Activated naive CD4-positive, alpha-beta T cell treated with anti-CD3 and anti-CD28 coated beads, Interleukin-2, amount 50 U/mL, for 24 hours (primary cell): ENCODE results near the gene CLEC14A.

Experiments
- H3K27ac Mint-ChIP-seq: one replicate; pipeline ENCODE4 v1.8.0; 2021; ENCODE audit warnings: mild to moderate bottlenecking, mixed read lengths
- H3K27me3 Mint-ChIP-seq: one replicate; pipeline ENCODE4 v1.8.0; 2021; ENCODE audit warnings: mixed read lengths
- H3K36me3 Mint-ChIP-seq: one replicate; pipeline ENCODE4 v1.8.0; 2021; ENCODE audit warnings: mixed read lengths
- H3K4me1 Mint-ChIP-seq: one replicate; pipeline ENCODE4 v1.8.0; 2021; ENCODE audit warnings: mixed read lengths
- H3K4me3 Mint-ChIP-seq: one replicate; pipeline ENCODE4 v1.8.0; 2021; ENCODE audit warnings: mild to moderate bottlenecking, mixed read lengths
- H3K9me3 Mint-ChIP-seq: one replicate; pipeline ENCODE4 v1.8.0; 2021; ENCODE audit warnings: mixed read lengths

Gene CLEC14A, protein sequence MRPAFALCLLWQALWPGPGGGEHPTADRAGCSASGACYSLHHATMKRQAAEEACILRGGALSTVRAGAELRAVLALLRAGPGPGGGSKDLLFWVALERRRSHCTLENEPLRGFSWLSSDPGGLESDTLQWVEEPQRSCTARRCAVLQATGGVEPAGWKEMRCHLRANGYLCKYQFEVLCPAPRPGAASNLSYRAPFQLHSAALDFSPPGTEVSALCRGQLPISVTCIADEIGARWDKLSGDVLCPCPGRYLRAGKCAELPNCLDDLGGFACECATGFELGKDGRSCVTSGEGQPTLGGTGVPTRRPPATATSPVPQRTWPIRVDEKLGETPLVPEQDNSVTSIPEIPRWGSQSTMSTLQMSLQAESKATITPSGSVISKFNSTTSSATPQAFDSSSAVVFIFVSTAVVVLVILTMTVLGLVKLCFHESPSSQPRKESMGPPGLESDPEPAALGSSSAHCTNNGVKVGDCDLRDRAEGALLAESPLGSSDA

DNA sequence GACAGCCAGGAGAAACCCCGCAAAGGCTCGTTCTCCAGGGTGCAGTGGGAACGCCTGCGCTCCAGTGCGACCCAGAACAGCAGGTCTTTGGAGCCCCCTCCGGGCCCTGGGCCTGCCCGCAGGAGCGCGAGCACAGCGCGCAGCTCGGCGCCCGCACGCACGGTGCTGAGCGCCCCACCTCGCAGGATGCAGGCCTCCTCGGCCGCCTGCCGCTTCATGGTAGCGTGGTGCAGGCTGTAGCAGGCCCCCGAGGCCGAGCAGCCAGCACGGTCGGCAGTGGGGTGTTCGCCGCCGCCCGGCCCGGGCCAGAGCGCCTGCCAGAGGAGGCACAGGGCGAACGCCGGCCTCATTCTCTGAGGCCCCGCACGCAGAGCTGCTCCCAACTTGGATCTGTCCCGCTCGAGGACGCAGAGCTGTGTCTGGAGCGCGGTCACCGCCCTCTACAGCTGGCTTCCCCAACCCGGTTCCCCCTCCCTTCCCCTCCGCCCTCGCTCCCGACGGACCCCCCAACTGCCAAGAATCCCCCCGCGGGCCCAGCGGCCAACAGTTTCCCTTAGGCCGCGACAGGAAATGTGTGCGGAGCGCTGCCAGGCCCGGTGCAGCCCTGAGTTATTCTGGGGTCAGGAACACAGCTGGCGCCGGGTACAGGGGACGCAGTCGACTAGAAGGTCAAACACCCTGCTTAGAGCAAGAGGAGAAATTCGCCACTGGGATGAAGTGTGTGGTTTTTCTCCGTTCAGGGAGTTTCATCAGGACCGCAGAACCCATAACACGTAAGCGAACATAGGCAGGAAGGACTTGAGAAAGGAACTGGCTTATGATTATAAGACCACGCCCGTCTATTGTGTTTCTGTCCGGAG, at the start of gene CLEC14A:
TSS of gene CLEC14A (minus strand) at position 421 of the 860 bp plus-strand sequence. CDS start at position 350, 71 bp downstream.
- peaks cover 27% of the 10 kb centered on the region for H3K27me3 Mint-ChIP-seq
- no peaks in the 10 kb centered on the region for H3K4me1 Mint-ChIP-seq
- H3K36me3 Mint-ChIP-seq = no peaks in the 10 kb centered on the region
- peak within 1 kb of the TSS; percentile 77 for H3K4me3 Mint-ChIP-seq
- no peaks in the 10 kb centered on the region for H3K9me3 Mint-ChIP-seq
- H3K27ac Mint-ChIP-seq = no peak within 1 kb of the TSS

DNA sequence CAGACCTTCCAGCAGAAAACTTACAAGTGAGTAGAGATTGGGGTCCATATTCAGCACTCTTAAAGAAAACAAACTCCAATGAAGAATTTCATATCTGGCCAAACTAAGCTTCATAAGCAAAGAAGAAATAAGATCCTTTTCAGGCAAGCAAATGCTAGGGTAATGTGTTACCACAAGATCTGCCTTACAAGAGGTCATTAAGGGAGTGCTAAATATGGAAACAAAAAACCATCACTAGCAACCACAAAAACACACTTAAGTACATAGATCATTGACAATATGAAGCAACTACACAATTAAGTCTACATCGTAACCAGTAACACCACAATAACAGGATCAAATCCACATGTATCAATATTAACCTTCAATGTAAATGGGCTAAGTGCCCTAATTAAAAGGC, 47.1 kb upstream of the CLEC14A start:
- no peak overlapping the region for H3K4me3 Mint-ChIP-seq
- peaks cover 12% of the 10 kb centered on the region for H3K27me3 Mint-ChIP-seq
- no peaks in the 10 kb centered on the region for H3K4me1 Mint-ChIP-seq
- H3K27ac Mint-ChIP-seq = no peak overlapping the region
- H3K9me3 Mint-ChIP-seq = peaks cover 17% of the 10 kb centered on the region
- no peaks in the 10 kb centered on the region for H3K36me3 Mint-ChIP-seq

DNA sequence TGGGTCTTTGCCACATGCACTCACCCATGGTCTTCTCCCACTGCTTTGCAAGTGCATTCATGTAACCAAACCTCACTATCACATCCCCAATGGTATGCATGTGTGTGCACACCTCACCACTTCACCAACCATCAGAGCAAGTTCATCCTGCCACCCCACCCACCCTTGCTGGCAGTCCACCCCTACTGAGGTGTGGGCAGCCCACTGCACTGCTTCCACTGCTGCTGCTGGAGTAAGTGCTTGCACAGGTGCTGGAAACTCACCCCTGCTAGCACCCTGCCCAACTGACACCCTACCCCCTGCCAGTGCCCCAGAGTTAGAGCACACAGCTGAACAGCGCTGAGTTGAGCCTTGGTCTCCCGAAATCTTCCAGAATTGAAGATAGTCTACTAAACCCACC, 46.1 kb upstream of the CLEC14A start:
- peaks cover 12% of the 10 kb centered on the region for H3K27me3 Mint-ChIP-seq
- H3K4me1 Mint-ChIP-seq = no peaks in the 10 kb centered on the region
- H3K4me3 Mint-ChIP-seq = no peak overlapping the region
- peaks cover 17% of the 10 kb centered on the region for H3K9me3 Mint-ChIP-seq
- H3K36me3 Mint-ChIP-seq = no peaks in the 10 kb centered on the region
- no peak overlapping the region for H3K27ac Mint-ChIP-seq

DNA sequence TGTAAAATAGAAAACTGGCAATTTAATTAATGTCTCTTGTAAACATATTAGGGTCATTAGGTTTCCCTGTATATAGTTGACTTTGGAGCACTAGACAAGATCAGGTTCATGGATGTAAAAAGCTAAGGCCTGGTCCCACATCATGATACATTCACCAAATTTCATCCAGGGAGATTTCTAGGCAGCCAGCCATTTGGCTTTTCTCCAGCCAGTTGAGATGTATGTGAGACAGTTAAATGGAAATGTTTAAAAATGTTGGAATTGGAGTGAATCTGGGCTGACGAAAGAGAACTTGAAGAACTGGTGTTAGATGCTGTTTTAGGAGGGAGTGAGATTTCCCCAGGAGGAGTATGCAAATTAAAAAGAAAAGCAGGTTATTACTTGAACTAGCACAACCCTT, 41.8 kb upstream of the CLEC14A start:
- H3K27me3 Mint-ChIP-seq = peaks cover 17% of the 10 kb centered on the region
- no peak overlapping the region for H3K27ac Mint-ChIP-seq
- no peaks in the 10 kb centered on the region for H3K4me1 Mint-ChIP-seq
- peaks cover 9% of the 10 kb centered on the region for H3K9me3 Mint-ChIP-seq
- H3K36me3 Mint-ChIP-seq = no peaks in the 10 kb centered on the region
- H3K4me3 Mint-ChIP-seq = no peak overlapping the region

DNA sequence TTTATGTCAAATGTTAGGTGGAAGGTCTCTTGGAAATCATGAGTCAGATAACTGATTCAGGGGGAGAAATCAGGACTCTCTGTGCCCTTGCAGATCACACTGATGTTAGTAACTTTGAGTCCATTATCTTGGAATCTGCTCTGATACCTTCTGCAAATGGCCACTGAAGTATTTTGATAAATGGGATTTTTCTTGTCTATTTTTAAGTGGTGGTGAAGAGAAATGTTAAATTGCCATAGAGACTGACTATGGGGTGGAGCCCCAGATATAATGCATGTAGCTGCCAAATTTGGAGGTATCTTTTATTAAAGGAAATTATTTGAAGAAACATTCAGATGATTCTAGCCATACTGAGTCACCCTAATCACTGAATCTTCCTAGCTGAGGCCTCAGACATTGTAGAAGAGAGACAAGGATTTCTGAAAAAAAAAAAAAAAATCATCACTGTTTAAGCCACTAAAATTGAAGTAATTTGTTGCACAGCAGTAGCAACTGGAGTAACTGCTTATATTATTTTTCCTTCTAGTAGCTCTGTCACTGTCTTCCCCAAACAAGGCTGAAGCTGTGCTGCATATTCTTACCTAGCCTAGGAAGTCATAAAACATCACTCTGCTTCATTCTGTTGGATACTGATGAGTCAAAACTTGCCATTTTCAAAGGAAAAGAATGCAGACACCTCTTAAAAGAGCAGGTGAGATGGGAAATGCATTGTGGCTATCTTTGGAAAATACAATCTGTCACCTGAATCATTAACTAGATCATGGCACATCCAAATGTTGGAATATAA, 36.0 kb upstream of the CLEC14A start:
- no peak overlapping the region for H3K27ac Mint-ChIP-seq
- H3K4me1 Mint-ChIP-seq = no peaks in the 10 kb centered on the region
- peaks cover 10% of the 10 kb centered on the region for H3K27me3 Mint-ChIP-seq
- H3K4me3 Mint-ChIP-seq = no peak overlapping the region
- no peaks in the 10 kb centered on the region for H3K36me3 Mint-ChIP-seq
- no peaks in the 10 kb centered on the region for H3K9me3 Mint-ChIP-seq

DNA sequence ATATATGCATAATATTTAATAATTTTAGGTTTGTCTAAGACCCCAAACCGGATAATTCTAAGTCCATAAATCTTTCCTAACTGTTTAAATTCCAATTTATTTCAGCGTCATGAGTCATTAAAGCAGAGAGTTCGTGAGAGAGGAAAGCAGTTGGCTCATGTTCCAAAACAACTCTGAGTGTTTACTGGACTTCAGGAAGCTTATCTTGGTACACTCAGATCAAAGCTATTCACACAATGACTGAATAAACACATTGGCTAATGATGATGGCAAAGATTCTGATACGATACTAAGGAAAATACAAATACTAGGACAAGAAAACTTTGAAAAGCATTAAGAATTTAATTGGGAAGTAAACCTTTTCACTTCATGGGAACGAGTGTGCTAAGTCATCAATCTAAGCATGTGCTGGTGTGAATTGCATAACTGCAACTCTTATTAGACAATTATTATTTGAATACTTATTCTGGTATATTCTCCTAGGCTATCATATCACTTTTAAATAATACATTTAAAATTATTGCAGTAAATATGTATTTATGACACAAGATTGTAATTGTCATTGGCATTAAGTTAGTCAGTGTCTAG, 34.8 kb upstream of the CLEC14A start:
- no peak overlapping the region for H3K27ac Mint-ChIP-seq
- H3K9me3 Mint-ChIP-seq = no peaks in the 10 kb centered on the region
- no peak overlapping the region for H3K4me3 Mint-ChIP-seq
- no peaks in the 10 kb centered on the region for H3K4me1 Mint-ChIP-seq
- peaks cover 5% of the 10 kb centered on the region for H3K27me3 Mint-ChIP-seq
- H3K36me3 Mint-ChIP-seq = no peaks in the 10 kb centered on the region

DNA sequence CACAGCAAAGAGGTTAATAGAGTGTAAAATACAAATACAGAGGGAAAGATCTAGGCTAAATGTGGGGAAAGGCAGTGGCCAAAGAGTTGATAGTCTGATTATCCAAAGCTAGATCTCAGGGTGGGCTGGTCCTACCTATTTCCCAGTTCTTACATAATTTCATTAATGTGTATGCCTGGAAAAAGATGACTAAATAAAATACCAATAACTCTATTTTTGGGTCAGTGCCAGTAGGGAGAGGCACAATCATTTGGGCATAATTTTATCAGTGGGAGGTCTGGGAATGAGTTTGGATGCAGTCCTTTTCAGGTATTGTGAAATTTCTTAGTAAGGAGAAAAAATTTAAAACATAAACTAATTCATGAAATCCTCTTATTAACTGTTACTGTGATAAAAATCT, 30.6 kb upstream of the CLEC14A start:
- Mint-ChIP-seq H3K36me3 (no peaks in the 10 kb centered on the region), H3K27me3 (peaks cover 8% of the 10 kb centered on the region), H3K27ac (no peak overlapping the region), H3K4me1 (no peaks in the 10 kb centered on the region), H3K9me3 (no peaks in the 10 kb centered on the region), H3K4me3 (no peak overlapping the region)

DNA sequence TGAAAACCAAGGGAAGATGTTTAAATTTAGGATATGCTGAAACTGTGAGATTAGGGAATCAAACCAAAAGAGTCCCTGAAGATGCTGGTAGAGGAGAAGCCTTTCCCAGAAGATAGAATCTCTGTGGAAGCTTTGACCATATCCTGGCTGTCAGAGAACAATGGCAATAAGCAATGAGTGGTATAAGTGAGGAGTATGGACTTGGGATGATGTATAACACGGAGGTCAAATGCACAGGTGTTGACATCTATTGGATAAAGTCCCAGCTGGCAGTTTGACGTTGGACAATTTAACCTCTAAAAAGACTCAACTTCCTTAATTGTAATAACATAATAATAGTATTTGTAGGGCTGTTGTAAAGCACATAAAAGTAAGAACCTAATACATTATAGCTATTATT, 30.1 kb upstream of the CLEC14A start:
- H3K27me3 Mint-ChIP-seq = peaks cover 8% of the 10 kb centered on the region
- no peaks in the 10 kb centered on the region for H3K4me1 Mint-ChIP-seq
- no peaks in the 10 kb centered on the region for H3K9me3 Mint-ChIP-seq
- no peaks in the 10 kb centered on the region for H3K36me3 Mint-ChIP-seq
- H3K27ac Mint-ChIP-seq = no peak overlapping the region
- H3K4me3 Mint-ChIP-seq = no peak overlapping the region

DNA sequence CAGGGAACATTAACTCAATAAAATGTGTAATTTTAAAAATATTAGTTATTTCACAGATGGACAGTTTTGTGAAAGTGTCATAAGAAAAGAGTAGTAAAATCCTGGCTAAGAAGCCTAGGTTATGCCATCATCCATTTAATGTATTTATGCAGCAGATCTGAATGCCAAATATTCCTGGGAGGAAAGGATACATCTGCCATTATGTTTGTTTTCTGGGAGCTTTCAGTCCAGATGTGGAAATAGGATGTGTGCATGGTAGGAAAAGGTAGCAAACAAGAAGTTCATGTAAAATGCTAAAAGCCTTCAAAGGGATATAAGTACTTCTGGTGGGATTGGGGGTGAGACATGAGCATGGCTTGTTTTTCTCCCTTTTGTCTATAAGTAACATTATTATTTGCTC, 27.0 kb upstream of the CLEC14A start:
- Mint-ChIP-seq H3K4me1 (no peaks in the 10 kb centered on the region), H3K9me3 (no peaks in the 10 kb centered on the region), H3K36me3 (no peaks in the 10 kb centered on the region), H3K27ac (no peak overlapping the region), H3K4me3 (no peak overlapping the region), H3K27me3 (peaks cover 10% of the 10 kb centered on the region)

DNA sequence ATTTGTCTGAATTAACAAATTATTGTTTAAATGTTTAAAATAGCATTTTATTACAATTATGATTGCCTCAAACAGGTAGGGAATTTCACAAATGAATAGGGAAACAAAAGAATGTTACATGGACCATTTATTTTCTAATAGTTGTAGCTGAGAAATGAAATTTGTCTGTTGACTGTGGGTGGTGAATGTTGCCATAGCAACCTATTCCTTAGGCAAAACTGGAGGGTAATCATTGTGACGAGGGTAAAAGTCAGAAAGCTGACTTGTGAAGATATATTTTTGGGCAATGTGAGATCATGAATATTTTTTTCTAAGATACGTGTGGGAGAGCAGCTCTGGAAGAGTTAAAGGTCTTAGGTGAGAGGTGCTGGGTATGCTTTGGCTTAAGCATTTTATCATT, 24.2 kb upstream of the CLEC14A start:
- Mint-ChIP-seq H3K27ac (no peak overlapping the region), H3K4me1 (no peaks in the 10 kb centered on the region), H3K36me3 (no peaks in the 10 kb centered on the region), H3K27me3 (peaks cover 8% of the 10 kb centered on the region), H3K4me3 (no peak overlapping the region), H3K9me3 (no peaks in the 10 kb centered on the region)

DNA sequence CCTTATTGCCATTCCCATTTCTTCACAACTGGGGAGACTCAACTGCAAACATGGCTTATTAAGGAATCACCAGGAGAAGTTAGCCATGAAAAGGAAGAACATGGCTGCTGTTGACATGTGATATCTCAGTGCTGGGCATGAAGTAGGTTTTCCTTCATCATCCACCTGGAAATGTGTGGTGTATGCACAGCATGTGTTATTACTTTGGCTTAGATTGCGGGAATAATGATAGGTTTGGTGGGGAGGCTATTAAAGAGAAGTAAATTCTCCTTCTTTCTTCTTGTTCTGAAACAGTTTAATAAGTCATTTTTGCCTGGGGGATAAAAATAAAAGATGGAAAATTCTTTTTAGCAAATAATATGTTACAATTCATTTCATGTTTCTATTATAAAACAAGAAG, 23.7 kb upstream of the CLEC14A start:
- Mint-ChIP-seq H3K9me3 (no peaks in the 10 kb centered on the region), H3K4me3 (no peak overlapping the region), H3K36me3 (no peaks in the 10 kb centered on the region), H3K27me3 (peaks cover 8% of the 10 kb centered on the region), H3K4me1 (no peaks in the 10 kb centered on the region), H3K27ac (no peak overlapping the region)

DNA sequence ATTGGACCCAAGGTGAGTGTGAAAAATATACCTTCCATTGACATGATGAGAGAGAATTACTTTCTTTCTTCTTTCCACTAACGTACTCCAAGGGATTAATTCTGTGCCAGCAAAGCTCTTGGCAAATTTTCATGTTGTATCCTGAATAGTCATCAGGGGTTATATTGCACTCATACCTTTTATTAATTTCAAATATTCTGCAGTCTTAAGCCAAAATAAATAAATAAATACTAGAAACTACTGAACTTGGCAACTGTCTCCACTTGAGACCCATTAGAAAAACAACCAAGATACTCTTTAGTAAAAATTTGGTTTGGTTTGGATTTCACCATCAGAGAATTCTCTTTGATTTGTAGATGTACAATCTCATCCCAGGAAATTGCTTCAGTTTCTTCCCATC, 22.1 kb upstream of the CLEC14A start:
- H3K27me3 Mint-ChIP-seq = peaks cover 4% of the 10 kb centered on the region
- H3K4me1 Mint-ChIP-seq = no peaks in the 10 kb centered on the region
- H3K36me3 Mint-ChIP-seq = no peaks in the 10 kb centered on the region
- no peaks in the 10 kb centered on the region for H3K9me3 Mint-ChIP-seq
- H3K4me3 Mint-ChIP-seq = no peak overlapping the region
- no peak overlapping the region for H3K27ac Mint-ChIP-seq

DNA sequence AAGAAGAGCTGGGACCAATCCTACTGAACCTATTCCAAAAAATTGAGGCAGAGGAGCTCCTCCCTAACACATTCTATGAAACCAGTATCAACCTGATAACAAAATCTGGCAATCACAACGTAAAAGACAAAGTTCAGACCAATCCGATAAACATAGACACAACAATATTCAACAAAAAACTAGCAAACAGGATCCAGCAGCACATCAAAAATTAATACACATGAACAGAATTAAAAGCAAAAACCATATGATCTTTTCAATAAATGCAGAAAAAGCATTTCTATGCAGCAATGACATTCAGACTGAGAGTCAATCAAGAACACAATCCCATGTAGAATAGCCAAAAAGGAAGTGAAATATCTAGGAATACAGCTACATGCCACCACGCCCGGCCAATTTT, 7.0 kb upstream of the CLEC14A start:
- H3K27ac Mint-ChIP-seq = no peak overlapping the region
- H3K4me1 Mint-ChIP-seq = no peaks in the 10 kb centered on the region
- peaks cover 10% of the 10 kb centered on the region for H3K27me3 Mint-ChIP-seq
- peaks cover 16% of the 10 kb centered on the region for H3K9me3 Mint-ChIP-seq
- no peak overlapping the region for H3K4me3 Mint-ChIP-seq
- peaks cover 2% of the 10 kb centered on the region for H3K36me3 Mint-ChIP-seq

DNA sequence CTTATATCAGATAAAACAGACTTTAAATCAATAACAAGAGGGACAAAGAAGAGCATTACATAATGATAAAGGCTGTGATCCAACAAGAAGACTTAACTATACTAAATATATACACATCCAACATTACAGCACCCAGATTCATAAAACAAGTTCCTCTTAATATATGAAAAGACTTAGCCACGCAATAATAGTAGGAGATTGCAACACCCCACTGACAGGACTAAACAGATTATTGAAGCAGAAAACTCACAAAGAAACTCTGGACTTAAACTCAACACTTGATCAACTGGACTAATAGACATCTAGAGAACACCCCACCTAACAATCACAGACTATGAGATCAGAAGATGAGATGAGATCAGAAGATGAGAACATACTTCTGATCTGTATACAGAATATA, 5.7 kb upstream of the CLEC14A start:
- no peaks in the 10 kb centered on the region for H3K4me1 Mint-ChIP-seq
- H3K36me3 Mint-ChIP-seq = no peaks in the 10 kb centered on the region
- no peak overlapping the region for H3K27ac Mint-ChIP-seq
- H3K4me3 Mint-ChIP-seq = no peak overlapping the region
- H3K27me3 Mint-ChIP-seq = peaks cover 13% of the 10 kb centered on the region
- peaks cover 16% of the 10 kb centered on the region for H3K9me3 Mint-ChIP-seq

DNA sequence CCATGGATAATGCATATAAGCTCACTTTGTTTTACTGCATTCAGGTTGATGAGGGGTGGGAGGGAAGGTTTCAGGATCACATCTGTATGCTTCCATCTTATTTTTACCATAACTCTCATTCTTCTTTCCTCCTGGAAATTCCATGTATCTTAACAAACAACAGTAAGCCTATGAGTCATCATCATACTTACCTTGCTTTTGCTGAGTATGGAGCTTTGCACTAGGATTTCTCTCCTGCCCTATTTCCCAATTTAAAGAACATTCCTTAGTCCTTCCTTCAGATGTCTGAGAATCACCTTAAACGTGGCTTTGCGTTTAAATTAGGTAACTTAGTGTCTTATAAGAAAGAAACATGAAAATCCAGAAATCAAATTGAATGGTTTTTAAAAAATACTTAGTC, 1.6 kb upstream of the CLEC14A start:
- H3K27ac Mint-ChIP-seq = no peak overlapping the region

More for the DNA sequence above, 1.6 kb upstream of the CLEC14A start:
- Mint-ChIP-seq H3K27me3 (peaks cover 25% of the 10 kb centered on the region), H3K4me3 (no peak overlapping the region), H3K9me3 (peaks cover 11% of the 10 kb centered on the region), H3K4me1 (no peaks in the 10 kb centered on the region), H3K36me3 (no peaks in the 10 kb centered on the region)
